ENCODE measurements around the gene SPEG.

Gene SPEG

DNA sequence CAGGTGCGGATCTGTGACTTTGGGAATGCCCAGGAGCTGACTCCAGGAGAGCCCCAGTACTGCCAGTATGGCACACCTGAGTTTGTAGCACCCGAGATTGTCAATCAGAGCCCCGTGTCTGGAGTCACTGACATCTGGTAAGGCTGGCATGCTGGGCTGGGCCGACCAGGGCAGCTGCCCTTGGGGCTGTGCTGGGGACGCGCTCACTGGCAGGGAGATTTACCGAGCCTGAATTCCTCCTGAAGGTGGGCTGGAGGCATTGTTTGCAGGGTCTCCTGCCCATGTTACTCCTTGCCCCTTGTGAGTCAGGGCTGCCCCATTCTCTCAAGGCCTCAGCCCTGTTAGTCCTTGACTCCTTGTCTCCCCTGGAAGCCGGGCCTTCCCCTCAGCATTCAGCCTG is 45.4 kb downstream of the SPEG start:
- DNase-seq (ENCODE audit: low spot score), result no peak

GRCh38 chr2:219482674-219483405 is 48.2 kb downstream of the SPEG start:
- no peak for DNase-seq (ENCODE audit: low spot score)

DNA sequence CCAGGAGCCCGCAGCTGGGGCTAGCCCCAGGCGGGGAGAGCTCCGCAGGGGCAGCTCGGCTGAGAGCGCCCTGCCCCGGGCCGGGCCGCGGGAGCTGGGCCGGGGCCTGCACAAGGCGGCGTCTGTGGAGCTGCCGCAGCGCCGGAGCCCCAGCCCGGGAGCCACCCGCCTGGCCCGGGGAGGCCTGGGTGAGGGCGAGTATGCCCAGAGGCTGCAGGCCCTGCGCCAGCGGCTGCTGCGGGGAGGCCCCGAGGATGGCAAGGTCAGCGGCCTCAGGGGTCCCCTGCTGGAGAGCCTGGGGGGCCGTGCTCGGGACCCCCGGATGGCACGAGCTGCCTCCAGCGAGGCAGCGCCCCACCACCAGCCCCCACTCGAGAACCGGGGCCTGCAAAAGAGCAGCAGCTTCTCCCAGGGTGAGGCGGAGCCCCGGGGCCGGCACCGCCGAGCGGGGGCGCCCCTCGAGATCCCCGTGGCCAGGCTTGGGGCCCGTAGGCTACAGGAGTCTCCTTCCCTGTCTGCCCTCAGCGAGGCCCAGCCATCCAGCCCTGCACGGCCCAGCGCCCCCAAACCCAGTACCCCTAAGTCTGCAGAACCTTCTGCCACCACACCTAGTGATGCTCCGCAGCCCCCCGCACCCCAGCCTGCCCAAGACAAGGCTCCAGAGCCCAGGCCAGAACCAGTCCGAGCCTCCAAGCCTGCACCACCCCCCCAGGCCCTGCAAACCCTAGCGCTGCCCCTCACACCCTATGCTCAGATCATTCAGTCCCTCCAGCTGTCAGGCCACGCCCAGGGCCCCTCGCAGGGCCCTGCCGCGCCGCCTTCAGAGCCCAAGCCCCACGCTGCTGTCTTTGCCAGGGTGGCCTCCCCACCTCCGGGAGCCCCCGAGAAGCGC is 49.1 kb downstream of the SPEG start:
- DNase-seq (ENCODE audit: low spot score), result no peak

DNA sequence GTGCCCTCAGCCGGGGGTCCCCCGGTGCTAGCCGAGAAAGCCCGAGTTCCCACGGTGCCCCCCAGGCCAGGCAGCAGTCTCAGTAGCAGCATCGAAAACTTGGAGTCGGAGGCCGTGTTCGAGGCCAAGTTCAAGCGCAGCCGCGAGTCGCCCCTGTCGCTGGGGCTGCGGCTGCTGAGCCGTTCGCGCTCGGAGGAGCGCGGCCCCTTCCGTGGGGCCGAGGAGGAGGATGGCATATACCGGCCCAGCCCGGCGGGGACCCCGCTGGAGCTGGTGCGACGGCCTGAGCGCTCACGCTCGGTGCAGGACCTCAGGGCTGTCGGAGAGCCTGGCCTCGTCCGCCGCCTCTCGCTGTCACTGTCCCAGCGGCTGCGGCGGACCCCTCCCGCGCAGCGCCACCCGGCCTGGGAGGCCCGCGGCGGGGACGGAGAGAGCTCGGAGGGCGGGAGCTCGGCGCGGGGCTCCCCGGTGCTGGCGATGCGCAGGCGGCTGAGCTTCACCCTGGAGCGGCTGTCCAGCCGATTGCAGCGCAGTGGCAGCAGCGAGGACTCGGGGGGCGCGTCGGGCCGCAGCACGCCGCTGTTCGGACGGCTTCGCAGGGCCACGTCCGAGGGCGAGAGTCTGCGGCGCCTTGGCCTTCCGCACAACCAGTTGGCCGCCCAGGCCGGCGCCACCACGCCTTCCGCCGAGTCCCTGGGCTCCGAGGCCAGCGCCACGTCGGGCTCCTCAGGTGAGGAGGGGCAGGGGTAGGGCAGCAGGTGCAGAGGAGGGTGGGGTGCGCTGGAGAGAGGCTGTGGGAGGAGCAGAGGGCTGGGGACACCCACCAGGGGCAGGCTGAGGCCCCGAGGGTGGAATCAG is 49.9 kb downstream of the SPEG start:
- DNase-seq (ENCODE audit: low spot score), result no peak

- DNase-seq (ENCODE audit: low spot score), result no peak
Measured at GRCh38 chr2:219485201-219485580, 50.5 kb downstream of the SPEG start.

- DNase-seq (ENCODE audit: low spot score), result no peak
Measured at GRCh38 chr2:219486380-219486959, 51.8 kb downstream of the SPEG start.

GRCh38 chr2:219488149-219488843 is 53.7 kb downstream of the SPEG start:
- no peak for DNase-seq (ENCODE audit: low spot score)

- DNase-seq (ENCODE audit: low spot score), result no peak
Measured at GRCh38 chr2:219488844-219489194, 54.2 kb downstream of the SPEG start.

DNA sequence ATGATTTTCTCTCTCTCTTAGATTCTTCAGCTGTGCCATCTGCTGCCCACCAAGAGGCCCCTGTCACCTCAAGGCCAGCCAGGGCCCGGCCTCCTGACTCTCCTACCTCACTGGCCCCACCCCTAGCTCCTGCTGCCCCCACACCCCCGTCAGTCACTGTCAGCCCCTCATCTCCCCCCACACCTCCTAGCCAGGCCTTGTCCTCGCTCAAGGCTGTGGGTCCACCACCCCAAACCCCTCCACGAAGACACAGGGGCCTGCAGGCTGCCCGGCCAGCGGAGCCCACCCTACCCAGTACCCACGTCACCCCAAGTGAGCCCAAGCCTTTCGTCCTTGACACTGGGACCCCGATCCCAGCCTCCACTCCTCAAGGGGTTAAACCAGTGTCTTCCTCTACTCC is 54.7 kb downstream of the SPEG start:
- no peak for DNase-seq (ENCODE audit: low spot score)

DNA sequence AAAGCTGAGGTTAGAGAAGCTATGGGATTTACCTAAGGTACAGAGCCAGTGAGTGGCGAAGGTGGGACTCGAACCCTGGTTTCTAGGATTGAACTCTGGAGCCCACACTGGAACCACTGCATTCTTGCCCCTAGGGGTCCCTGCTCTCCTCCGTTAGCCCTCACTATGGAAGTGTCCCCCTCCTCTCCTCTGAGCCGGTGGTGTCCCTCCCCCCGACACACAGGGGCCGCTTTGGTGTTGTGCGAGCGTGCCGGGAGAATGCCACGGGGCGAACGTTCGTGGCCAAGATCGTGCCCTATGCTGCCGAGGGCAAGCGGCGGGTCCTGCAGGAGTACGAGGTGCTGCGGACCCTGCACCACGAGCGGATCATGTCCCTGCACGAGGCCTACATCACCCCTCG is 55.5 kb downstream of the SPEG start:
- DNase-seq (ENCODE audit: low spot score), result no peak

DNA sequence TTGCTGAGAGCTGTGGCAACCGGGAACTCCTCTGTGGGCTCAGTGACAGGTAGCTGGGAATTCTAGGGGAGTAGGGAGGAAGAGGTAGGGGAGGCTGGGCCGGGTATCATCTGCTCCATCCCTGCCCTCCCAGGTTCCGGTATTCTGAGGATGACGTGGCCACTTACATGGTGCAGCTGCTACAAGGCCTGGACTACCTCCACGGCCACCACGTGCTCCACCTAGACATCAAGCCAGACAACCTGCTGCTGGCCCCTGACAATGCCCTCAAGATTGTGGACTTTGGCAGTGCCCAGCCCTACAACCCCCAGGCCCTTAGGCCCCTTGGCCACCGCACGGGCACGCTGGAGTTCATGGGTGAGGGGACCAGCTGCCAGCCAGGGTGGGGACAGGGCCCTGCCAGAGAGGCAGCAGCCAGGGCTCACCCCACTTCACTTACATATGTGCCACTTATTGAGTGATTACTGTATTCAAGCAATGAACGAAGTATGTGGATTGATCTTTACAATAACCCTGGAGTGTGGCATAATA is 56.0 kb downstream of the SPEG start:
- no peak for DNase-seq (ENCODE audit: low spot score)

DNA sequence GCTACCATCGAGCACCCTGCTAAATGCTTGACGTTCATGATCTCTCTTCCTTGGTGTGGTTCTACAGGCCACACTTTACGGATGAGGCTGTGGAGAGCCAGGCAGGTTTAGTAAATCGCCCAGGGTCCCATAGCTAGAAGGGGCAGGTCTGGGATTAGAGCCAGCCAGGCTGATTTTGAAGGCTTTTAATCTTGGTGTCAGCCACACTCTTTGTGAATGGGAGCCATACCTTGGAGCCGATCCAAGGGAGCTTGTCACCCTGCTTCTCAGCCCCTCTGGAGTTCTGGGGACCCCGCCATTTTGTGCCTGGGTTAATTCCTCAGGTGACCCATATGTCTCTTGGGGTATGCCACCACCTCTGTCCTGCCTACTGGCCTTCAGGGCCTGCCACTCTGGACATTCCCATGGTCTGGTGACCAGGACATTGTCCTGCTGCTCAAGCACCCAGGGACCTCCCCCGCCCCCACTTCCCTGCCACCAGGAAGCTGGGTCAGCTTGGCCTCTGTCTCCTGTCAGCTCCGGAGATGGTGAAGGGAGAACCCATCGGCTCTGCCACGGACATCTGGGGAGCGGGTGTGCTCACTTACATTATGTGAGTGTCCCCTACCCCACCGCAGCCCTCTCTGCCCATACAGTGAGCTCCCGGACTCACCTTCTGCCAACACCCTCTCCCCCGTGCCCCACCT is 56.8 kb downstream of the SPEG start:
- DNase-seq (ENCODE audit: low spot score), result no peak

DNA sequence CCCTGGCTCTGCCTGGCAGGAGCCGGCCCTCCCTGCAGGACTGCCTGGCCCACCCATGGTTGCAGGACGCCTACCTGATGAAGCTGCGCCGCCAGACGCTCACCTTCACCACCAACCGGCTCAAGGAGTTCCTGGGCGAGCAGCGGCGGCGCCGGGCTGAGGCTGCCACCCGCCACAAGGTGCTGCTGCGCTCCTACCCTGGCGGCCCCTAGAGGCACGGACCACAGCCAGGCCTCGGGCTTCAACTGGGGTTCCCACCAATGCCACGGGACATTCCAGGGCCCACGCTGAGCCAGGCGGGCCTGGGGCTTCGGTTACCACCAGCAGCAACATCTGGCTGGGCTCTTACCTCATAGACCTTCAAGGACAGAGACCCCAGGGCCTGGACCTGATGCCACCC is 57.9 kb downstream of the SPEG start:
- DNase-seq (ENCODE audit: low spot score), result no peak

GRCh38 chr2:219493086-219493485 is 58.4 kb downstream of the SPEG start:
- DNase-seq (ENCODE audit: low spot score), result no peak

DNA sequence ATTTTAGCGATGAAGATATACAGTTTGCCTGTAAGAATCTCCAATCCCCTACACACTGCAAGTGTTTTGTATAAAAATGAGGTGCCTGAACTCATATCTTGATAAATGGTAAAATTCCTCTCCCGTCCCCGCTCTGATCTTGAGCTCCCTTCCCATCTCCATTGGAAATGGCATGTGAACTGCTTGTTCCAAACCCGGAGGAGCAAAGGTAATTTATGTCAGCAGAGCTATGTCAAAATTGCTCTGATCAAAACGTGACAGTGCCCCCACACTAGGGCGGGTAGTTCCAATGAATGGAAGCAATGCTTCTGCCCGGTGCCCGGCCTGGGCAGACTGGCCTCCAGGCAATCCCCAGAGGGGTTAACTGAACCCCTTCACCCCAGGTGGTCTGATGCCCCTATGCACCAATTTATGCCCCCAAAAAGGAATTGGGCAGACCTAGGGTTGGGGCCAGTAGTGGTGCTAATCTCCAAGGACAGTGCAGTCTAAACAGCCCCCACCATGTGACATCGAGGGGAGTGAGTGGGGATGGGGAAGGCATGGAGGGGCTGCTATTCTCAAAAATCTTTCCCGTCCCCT is 60.4 kb downstream of the SPEG start:
- no peak for DNase-seq (ENCODE audit: low spot score)

DNA sequence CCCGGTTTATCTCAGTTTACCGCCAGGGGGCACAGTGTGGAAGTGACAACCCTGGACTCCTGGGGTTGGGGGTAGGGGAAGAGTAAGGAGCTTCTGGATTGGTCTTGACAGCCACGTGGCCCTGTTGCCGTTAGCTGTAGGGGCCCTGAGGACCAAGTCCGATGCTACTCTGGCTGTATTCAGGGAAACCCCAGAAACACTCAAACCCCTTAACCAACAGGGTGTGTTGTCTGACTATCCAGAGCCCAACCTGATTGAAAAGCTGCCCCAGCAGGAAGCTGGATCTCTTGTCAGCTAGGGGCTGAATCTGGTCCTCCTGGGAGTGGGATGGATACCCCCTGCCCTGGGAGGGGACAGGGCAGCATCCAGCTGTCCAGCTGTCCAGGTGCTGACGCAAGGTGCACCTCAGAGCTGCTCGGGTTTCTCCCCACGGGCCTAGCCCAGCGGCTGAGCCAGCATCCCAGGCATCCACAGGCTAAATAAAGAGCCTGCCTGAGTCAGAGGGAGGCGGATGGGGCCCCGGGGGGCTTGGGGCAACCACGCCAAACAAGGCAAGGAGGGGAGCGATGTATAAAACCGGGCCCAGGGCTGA is 61.0 kb downstream of the SPEG start:
- DNase-seq (ENCODE audit: low spot score), result peak; percentile 89

DNA sequence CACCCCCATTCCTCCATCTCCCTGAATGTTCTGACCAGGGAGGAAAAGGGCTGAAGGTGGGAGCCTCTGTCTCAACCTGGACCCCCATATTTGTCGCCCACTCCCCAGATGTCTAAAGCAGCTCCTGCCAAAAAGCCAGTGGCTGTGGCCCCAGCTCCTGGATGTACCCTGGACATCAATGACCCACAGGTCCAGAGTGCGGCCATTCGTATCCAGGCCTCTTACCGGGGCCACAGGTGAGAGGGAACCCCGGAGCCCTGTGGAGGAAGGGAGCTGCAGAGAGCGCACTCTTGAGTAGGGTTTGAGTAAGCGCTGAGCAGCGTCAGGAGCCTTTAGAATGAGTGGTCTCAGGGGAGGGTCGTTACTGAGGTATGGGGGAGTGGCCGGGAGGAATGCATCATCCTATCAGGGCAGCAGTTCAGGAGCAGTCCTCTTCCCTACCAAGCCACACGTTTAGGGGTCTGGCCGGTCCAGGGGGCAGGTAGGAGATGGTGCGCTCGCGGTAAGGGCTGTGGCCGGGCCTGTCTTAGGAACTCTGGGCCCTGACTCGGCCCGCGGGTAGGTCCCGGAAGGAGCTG is 61.7 kb downstream of the SPEG start:
- DNase-seq (ENCODE audit: low spot score), result no peak

- DNase-seq (ENCODE audit: low spot score), result no peak
Measured at GRCh38 chr2:219496825-219497494, 62.3 kb downstream of the SPEG start.
